Erythroblast (primary cell): ENCODE data around the gene PAH.
"Not testable (repeated sequence)": the region's sequence is repeated elsewhere in the genome, so short reads cannot be mapped to it uniquely, and the experiment has no call there.

Experiments
- GATA1 ChIP-seq: IDR thresholded peaks from 2 replicates; pipeline ENCODE4 v1.6.1; 2011; ENCODE audit warnings: low read depth, mild to moderate bottlenecking, control low read depth, low read length, moderate library complexity
- POLR2A ChIP-seq: IDR thresholded peaks from 2 replicates; pipeline ENCODE4 v1.6.1; 2011; ENCODE audit warnings: mild to moderate bottlenecking, low read length

- not testable (repeated sequence) for TF ChIP-seq POLR2A, GATA1
These were observed 84.2 kb downstream of the PAH start for GRCh38 chr12:102832826-102833225.
